GM10847 (cell line): ENCODE results near the gene SLC5A1.

Source experiments
- POLR2A ChIP-seq: IDR thresholded peaks from 2 replicates; pipeline ENCODE4 v1.6.1; 2011; ENCODE audit not compliant: insufficient read length; ENCODE audit errors: extremely low read depth

The SLC5A1 gene

GRCh38 chr22:32040324-32040904, 2.6 kb upstream of the SLC5A1 start:
- no peak for TF ChIP-seq POLR2A

GRCh38 chr22:32043391-32043790, 330 bp downstream of the SLC5A1 start:
- no peak for TF ChIP-seq POLR2A

DNA sequence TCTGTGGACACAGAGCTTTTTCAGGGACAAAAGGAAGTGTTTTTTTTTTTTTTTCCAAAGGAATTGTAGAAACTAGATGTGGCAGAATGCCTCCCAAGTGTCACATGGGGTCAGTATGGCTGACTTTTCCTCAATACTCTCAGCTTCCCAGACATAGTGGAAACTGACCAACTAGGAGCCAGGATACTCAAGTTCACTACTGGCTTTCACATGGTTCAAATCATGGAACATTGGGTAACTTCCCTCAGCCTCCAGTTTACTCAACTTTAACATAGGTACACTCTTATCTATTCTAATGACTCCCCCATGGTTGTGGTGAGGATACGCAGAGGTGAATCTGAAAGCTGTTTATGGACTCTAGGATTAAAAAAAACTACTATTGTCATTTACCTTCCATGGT, 1.4 kb downstream of the SLC5A1 start:
- no peak for TF ChIP-seq POLR2A

DNA sequence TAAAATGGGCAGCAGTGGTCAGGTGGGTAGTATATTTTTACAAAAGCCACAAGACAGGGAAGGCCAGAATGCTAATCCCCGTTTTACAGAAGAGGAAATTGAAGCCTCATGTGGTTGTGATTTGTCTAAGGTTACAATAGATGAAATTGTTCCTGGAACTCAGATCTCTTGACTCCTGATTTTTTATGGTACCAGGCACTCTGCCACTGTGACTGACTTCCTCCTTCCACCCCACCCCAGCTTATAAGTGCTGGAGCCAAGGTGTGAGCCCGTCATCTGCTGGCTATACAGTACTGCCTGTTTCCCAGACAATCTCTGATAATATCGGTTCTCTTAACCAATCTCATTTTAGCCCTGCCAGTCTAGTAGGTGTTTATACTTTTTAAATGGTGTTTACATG, 1.9 kb downstream of the SLC5A1 start:
- no peak for TF ChIP-seq POLR2A

GRCh38 chr22:32048069-32048468, 5.0 kb downstream of the SLC5A1 start:
- TF ChIP-seq POLR2A: no peak

GRCh38 chr22:32050678-32051515, 7.8 kb downstream of the SLC5A1 start:
- no peak for TF ChIP-seq POLR2A

DNA sequence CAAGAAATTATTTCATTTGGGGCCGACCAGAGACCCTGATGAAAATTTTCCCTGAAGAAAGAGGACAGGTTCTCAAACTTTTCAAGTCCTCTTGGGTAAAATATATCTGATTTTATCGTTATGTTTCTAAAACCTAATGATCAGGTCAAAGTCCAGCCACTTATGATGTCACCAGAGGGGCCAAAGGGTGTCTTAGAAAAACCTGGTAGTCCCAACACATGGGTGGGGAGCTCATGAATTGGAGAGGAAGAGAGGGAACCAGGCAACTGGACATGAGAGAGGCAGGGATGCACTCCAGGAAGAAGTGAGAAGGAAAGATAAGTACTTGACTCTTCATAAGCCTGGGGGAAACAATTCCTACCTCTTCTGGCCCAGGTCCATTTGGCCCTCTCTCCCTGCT, 9.2 kb downstream of the SLC5A1 start:
- no peak for TF ChIP-seq POLR2A

DNA sequence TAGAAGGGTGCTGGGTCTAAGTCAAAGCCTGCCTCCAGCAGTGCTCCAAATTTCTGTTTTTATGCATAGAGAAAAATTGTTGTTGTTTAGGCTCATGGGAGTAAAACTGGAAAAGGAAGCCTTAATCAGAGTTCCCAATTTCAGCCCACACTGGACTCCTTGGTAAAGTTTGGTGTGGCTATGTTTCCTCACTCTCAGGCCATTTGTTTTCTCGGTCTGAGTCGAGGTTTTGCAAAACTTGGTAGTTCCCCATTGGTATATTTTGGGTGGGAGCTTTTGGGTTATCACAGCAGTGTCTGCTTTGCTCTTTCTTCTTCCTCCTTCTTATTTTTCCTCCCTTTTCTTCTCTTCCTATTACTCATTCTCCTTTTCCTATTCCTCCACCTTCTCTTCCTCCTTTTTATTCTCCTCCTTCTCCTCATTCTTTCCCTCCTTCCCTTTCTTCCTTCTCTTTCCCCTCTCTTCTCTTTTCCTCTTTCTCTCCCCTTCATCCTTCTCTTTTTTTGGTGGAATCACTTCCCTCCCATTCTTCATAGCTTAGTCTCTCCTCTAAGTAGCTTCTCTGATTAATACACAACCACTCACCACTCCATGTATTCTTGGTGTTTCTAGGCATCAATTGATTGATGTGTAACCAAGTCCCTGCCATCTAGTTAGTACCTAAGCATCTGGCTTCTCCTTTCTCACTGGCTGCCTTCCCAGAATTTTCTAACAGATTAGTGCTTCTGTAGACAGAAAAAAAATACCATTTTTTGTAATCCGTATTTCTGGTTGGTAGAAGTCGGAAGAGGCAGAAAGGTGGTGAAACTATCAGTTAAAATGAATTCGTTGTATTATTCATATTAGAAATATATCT, 10.1 kb downstream of the SLC5A1 start:
- TF ChIP-seq POLR2A: no peak

GRCh38 chr22:32055069-32055468, 12.0 kb downstream of the SLC5A1 start:
- TF ChIP-seq POLR2A: no peak

- TF ChIP-seq POLR2A: no peak
Measured at GRCh38 chr22:32058656-32059260, 15.7 kb downstream of the SLC5A1 start.

GRCh38 chr22:32059426-32059825, 16.4 kb downstream of the SLC5A1 start:
- no peak for TF ChIP-seq POLR2A

GRCh38 chr22:32063701-32064100, 20.6 kb downstream of the SLC5A1 start:
- TF ChIP-seq POLR2A: no peak

DNA sequence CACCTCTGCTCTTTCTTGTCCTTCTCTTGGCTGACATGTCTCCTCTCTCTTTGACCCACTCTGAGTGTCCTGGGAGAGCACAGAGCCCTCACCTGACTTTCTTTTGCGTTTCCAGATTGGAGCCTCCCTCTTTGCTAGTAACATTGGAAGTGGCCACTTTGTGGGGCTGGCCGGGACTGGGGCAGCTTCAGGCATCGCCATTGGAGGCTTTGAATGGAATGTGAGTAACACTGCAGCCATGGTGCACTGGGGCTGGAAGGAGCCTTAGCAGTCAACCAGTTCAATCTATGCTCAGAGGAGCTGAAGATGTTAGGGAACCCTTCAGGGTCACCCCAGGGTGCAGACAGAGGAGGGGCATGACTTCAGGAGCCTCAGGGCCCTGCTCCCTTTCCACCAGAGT, 23.8 kb downstream of the SLC5A1 start:
- TF ChIP-seq POLR2A: no peak

- no peak for TF ChIP-seq POLR2A
Measured at GRCh38 chr22:32067613-32068012, 24.6 kb downstream of the SLC5A1 start.

GRCh38 chr22:32069579-32070372, 26.7 kb downstream of the SLC5A1 start:
- no peak for TF ChIP-seq POLR2A
